Spleen (tissue), 11 donors: ENCODE results near the gene INPP5D. TPM values are rescaled to one million over a fixed set of nuclear protein-coding genes. Genes with fewer than 3 reads are reported as not detected.

Experiments
- DNase-seq: peaks from one replicate; pipeline ENCODE4 v3.0.0-alpha.2; 2020
- H3K27ac ChIP-seq, 8 donors: fragments of 200-600 bp; sonication (generic) in 7 of 8; 1 replicate in 4 of 8; 2 replicates in 4 of 8; pipeline versions ENCODE4 v1.5.0 to v1.8.0; 2016 to 2021; ENCODE audit warnings: inconsistent platforms in 4 of 8, mild to moderate bottlenecking in 4 of 8, moderate library complexity in 1 of 8
- H3K27me3 ChIP-seq, 7 donors: fragments of 200-600 bp; sonication (generic) in 6 of 7; replicated peaks in 1 of 7; 1 replicate in 4 of 7; 2 replicates in 3 of 7; pipeline versions ENCODE4 v1.5.0 to v1.8.0; 2016 to 2021; ENCODE audit warnings: inconsistent platforms in 3 of 7, mild to moderate bottlenecking in 1 of 7
- H3K36me3 ChIP-seq, 6 donors: fragments of 200-600 bp; sonication (generic) in 5 of 6; 1 replicate in 4 of 6; 2 replicates in 2 of 6; pipeline versions ENCODE4 v1.5.0 to v1.8.0; 2016 to 2021; ENCODE audit warnings: inconsistent platforms in 2 of 6
- H3K4me1 ChIP-seq, 6 donors: fragments of 200-600 bp; sonication (generic) in 5 of 6; 1 replicate in 3 of 6; 2 replicates in 3 of 6; pipeline versions ENCODE4 v1.5.0 to v1.8.0; 2016 to 2021; ENCODE audit warnings: inconsistent platforms in 3 of 6
- H3K4me3 ChIP-seq, 8 donors: fragments of 200-600 bp; sonication (generic) in 7 of 8; 1 replicate in 4 of 8; 2 replicates in 4 of 8; pipeline versions ENCODE4 v1.5.0 to v1.8.0; 2016 to 2021; ENCODE audit warnings: inconsistent platforms in 4 of 8, mild to moderate bottlenecking in 4 of 8, moderate library complexity in 2 of 8
- H3K9me3 ChIP-seq, 8 donors: fragments of 200-600 bp; sonication (generic) in 7 of 8; 1 replicate in 4 of 8; 2 replicates in 4 of 8; pipeline versions ENCODE4 v1.5.0 to v1.8.0; 2016 to 2021; ENCODE audit warnings: inconsistent platforms in 4 of 8
- CTCF ChIP-seq, 11 experiments: fragments of 200-600 bp in 7 of 11; fragments of 450-650 bp in 4 of 11; sonication (generic) in 4 of 11; IDR thresholded peaks in 8 of 11; conservative IDR thresholded peaks in 3 of 11; 1 replicate in 7 of 11; 2 replicates in 4 of 11; pipeline versions ENCODE4 v1.4.0 to v1.8.0; 2016 to 2021; ENCODE audit warnings: antibody characterized with exemption in 11 of 11, inconsistent platforms in 4 of 11, mild to moderate bottlenecking in 1 of 11
- POLR2A ChIP-seq, 3 donors: fragments of 450-650 bp; IDR thresholded peaks; one replicate each; pipeline ENCODE4 v1.5.1; 2017; ENCODE audit warnings: antibody characterized with exemption in 3 of 3, mild to moderate bottlenecking in 1 of 3
- POLR2AphosphoS5 ChIP-seq, 3 donors: sonication (generic); formaldehyde crosslinking; IDR thresholded peaks; one replicate each; pipeline ENCODE4 v1.5.1; 2017; ENCODE audit warnings: antibody characterized with exemption in 3 of 3
- WGBS, 5 donors: extraction: QIAGEN DNeasy Blood & Tissue Kit in 3 of 5; methylation state at CpG; one replicate each; pipeline versions ENCODE4 v1.1.5 to v1.1.7; 2013 to 2018; 5-methylcytosine and 5-hydroxymethylcytosine counted together
- intact Hi-C: fragments of 100-400 bp; cut with DNase I; formaldehyde crosslinking; loops from one replicate; pipeline ENCODE4 v1.15.0; 2023; ENCODE audit warnings: low total_unique reads
- polyA plus RNA-seq, 3 donors: library from polyadenylated mRNA; stranded (reverse); fragments of 200-250 nt; gene quantifications; one replicate each; pipeline ENCODE4 v1.2.1, GENCODE V29; 2013
- total RNA-seq, 7 donors: library from RNA; depleted of rRNA in 3 of 7; stranded (reverse); fragments of >200 nt in 3 of 7; fragmentation: NEBNext Ultra II Directional in 4 of 7; extraction: Animal tissue kit (Norgen Biotek cat#: 25700) in 4 of 7; gene quantifications; one replicate each; pipeline versions ENCODE4 v1.1.0 to v1.2.1, GENCODE V29; 2016 to 2021
- donor health status: healthy with polysubstance abuse.
- donor health status: DM: no; HTN: no; CAD: no; lungs with moderate emphysema.
- donor health status: DM: no; HTN: no; CAD: no.
- donor health status: Bipolar disorder and iron deficiency.
- donor health status: healthy.
- donor health status: DM: no; HTN: no; CAD: no.
- donor health status: DM: yes; HTN: yes; CAD: no.

The INPP5D gene
- total and polyA plus RNA-seq, 10 donors = 71.1 to 246 (median 181) TPM

GRCh38 chr2:233060501-233060979, 398 bp downstream of the INPP5D start:
- TF ChIP-seq POLR2A (IDR thresholded peaks at IDR 0.05) (no peak), POLR2AphosphoS5 (IDR thresholded peaks at IDR 0.05) (no peak), CTCF (IDR thresholded peaks at IDR 0.05 in 8 of 11, conservative IDR thresholded peaks at IDR 0.05 in 3 of 11) (no peak)
- no peaks in the 10 kb centered on the region for H3K27me3 ChIP-seq
- H3K9me3 ChIP-seq = no peaks in the 10 kb centered on the region
- DNase-seq = no peak
- WGBS, 5 donors = 5 to 24% (median 11%) methylated on average over 7 to 13 of the region's 13 CpGs
- peaks cover 0 to 39% (median 6%) of the 10 kb centered on the region in 6 donors for H3K36me3 ChIP-seq
- peak overlapping the region; percentile 89 to 97 (median 94) for H3K27ac ChIP-seq
- intact Hi-C loops = loop anchor here (10.0 kb wide), 1 partner anchor 64 kb away; no protein-coding TSS in a partner anchor
- peaks cover 40 to 74% (median 59%) of the 10 kb centered on the region in 6 donors for H3K4me1 ChIP-seq
- peak overlapping the region; percentile 64 to 98 (median 84) for H3K4me3 ChIP-seq

DNA sequence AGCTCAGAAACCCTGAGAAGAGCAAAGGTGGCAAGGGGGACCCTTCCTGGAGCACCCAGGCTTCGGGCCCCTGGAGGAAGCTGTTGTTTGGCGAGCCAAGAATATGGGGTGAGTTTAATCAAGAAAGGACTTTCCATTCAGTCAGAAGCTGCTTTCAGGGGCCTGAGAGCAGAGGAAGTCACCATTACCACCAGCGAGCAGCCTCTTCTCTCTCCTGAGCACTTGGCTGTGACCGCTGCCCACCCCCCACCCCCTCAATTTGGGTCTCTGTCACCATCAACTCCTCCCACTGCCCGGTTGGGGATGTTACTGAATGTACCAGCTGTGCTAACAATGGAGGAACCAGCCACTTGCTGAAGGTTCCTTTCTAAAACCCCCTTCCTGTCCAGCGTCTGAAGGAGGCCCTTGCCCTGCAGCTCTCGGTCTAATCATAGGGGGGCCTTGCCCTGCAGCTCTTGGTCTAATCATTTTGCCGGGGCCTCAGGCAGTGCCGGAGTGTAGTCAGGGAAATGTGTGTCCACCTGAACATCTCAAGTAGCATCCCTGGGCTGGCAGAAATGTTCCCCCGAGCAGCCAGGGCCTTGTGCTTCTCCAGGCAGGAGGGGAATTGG, 943 bp downstream of the INPP5D start:
- 3 to 17% (median 12%) methylated on average over 9 to 10 of the region's 10 CpGs for whole genome bisulfite sequencing, 5 donors
- peaks cover 0 to 45% (median 11%) of the 10 kb centered on the region in 6 donors for H3K36me3 ChIP-seq
- no peaks in the 10 kb centered on the region for H3K27me3 ChIP-seq
- peak in 1 of 3 donors; percentile 19 for TF ChIP-seq POLR2A (IDR thresholded peaks at IDR 0.05)
- TF ChIP-seq CTCF (IDR thresholded peaks at IDR 0.05 in 8 of 11, conservative IDR thresholded peaks at IDR 0.05 in 3 of 11) = no peak
- peak in 1 of 3 donors; percentile 70 for TF ChIP-seq POLR2AphosphoS5 (IDR thresholded peaks at IDR 0.05)
- H3K9me3 ChIP-seq = no peaks in the 10 kb centered on the region
- DNase-seq = peak; percentile 85
- H3K4me3 ChIP-seq = peak overlapping the region; percentile 64 to 98 (median 84)
- intact Hi-C loops = loop anchor here (10.0 kb wide), 1 partner anchor 64 kb away; no protein-coding TSS in a partner anchor
- H3K4me1 ChIP-seq = peaks cover 40 to 79% (median 65%) of the 10 kb centered on the region in 6 donors
- peak overlapping the region; percentile 89 to 97 (median 94) for H3K27ac ChIP-seq

DNA sequence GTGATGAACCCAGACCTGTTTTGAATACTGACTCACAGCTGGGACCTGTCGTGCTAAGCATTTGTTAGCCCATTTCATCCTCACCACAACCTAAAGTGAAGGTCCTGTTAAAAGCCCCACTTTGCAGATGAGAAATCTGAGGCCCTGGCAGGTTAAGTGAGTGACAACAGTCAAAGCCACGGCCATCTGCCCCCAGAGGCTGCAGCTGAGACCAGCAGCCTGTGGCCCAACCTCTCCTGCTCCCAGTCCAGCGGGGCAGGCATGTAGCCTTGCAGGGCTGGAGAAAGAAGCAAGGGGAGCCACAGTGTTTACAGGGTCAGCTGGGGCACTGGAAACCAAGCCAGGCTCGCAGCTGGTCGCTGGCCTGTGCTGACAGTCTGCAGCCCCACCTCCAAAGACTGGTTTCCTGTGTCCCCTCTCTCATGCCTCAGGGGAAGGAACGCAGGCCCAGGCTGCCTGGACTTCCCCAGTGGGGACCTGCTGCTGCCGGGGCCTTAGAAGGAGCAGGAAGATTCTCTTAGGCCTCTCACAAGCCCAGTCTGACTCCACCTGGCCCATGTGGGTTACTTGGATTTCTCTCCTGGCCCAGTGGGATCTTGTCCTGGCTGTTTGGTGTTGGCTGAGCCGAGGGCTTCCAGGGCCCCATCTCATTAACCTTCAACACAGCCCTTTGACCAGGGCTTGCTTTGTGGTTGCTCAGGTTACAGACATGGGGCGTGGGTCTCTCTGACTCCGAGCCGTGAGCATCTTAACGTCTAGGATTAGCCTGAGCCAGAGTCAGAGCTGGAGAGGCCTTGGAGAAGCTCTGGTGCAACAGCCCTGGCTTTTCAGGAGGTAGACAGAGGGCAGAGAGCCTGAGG, 1.7 kb downstream of the INPP5D start:
- DNase-seq = peak; percentile 92
- intact Hi-C loops = loop anchor here (10.0 kb wide), 1 partner anchor 63 kb away; no protein-coding TSS in a partner anchor
- peak overlapping the region; percentile 89 to 97 (median 94) for H3K27ac ChIP-seq
- peak; percentile 76 to 83 (median 82) for TF ChIP-seq POLR2AphosphoS5 (IDR thresholded peaks at IDR 0.05)
- TF ChIP-seq POLR2A (IDR thresholded peaks at IDR 0.05) = no peak
- peak in 8 of 11 experiments; percentile 16 to 58 (median 40) for TF ChIP-seq CTCF (IDR thresholded peaks at IDR 0.05 in 8 of 11, conservative IDR thresholded peaks at IDR 0.05 in 3 of 11)
- H3K36me3 ChIP-seq = peaks cover 0 to 52% (median 17%) of the 10 kb centered on the region in 6 donors
- WGBS, 5 donors = 5 to 7% (median 6%) methylated on average over 10 to 12 of the region's 12 CpGs
- H3K9me3 ChIP-seq = no peaks in the 10 kb centered on the region
- peaks cover 44 to 87% (median 72%) of the 10 kb centered on the region in 6 donors for H3K4me1 ChIP-seq
- H3K27me3 ChIP-seq = no peaks in the 10 kb centered on the region
- H3K4me3 ChIP-seq = peak overlapping the region; percentile 64 to 98 (median 84)
